Dedifferentiated amniotic fluid mesenchymal stem cell (primary cell): ENCODE measurements around the gene SHISA9.

Source experiments
- DNase-seq: peaks from one replicate; pipeline ENCODE4 v3.0.0-alpha.2; 2016; ENCODE audit errors: extremely low spot score

Gene SHISA9

GRCh38 chr16:13070268-13070667 lies 168.9 kb downstream of the SHISA9 start:
- DNase-seq: no peak

- no peak for DNase-seq
These were observed 175.5 kb downstream of the SHISA9 start for GRCh38 chr16:13076878-13077277.

DNA sequence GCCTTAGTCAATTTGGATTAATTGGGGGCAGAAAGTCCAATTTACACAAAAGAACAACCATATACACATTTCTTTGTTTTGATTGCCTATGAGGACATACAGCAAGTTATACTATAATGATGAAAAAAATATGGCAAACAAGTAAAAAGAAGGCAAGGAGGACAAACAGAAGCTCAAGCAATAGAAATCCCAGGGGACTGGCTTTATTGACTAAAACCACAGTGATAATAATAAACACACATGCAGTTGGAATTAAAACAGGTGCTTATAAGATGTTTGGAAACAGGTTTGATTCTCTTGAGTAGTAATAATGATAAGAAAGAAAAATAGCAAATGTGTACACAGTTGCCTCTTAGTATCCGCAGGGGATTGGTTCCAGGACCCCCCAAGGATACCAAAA lies 176.4 kb downstream of the SHISA9 start:
- DNase-seq: no peak

- no peak for DNase-seq
These were observed 179.1 kb downstream of the SHISA9 start for GRCh38 chr16:13080531-13080930.

GRCh38 chr16:13081825-13082331 lies 180.5 kb downstream of the SHISA9 start:
- DNase-seq: no peak

DNA sequence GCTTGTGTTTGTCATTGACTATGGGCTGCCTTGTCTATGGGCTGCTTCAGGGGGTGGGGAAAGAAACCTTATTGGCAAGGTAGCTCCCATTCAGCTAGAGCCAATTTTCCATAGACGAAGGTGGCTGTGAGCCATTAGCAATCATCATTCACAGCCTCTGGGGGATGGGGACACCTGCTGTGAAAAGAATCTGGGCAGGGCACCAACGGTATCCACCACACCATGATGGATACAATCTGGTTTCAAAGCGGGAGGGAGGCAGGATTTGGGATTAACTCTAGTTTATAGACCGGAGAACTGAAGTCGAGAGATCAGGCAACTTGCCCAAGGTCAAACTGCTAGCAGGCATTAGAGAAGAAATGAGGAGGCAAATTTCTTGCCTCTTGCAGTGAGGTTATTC lies 182.3 kb downstream of the SHISA9 start:
- no peak for DNase-seq

DNA sequence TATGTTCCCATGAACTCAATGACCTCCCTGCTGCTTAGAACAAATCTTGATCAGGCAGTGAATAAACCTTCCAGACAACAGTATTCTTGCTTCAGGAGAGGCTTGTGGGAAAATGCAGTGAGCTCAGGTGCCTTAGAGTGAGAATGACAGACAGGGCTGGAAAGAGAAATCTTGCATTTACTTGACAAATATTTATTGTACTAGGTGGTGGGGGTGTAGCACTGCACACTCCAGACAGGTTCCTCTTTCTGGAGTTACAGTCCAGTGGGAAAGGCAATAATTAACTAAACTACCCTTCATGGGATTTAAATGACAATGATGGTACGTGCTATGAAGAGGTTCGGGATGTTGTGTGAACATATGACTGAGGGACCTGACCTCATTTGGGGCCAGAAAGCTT lies 182.9 kb downstream of the SHISA9 start:
- DNase-seq: no peak

DNA sequence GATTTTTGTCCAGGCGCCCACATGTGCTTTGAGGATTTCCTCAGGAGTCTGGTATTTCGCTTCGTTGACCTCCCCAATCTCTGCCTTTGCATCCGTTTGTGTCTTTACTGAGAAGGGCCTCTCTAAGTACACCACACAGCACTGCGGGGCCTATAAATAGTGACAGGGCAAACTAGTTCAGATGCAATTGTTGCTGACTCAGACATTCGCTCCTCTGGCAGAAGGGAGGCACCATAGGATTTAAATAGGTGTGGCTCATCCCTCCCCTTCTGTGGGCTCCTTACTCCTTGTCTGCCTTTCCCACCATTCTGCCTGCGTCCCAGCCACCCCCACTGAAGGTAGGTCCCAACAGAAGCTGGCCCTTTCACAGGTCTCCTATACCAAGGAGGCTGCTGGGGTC lies 192.3 kb downstream of the SHISA9 start:
- DNase-seq: no peak

DNA sequence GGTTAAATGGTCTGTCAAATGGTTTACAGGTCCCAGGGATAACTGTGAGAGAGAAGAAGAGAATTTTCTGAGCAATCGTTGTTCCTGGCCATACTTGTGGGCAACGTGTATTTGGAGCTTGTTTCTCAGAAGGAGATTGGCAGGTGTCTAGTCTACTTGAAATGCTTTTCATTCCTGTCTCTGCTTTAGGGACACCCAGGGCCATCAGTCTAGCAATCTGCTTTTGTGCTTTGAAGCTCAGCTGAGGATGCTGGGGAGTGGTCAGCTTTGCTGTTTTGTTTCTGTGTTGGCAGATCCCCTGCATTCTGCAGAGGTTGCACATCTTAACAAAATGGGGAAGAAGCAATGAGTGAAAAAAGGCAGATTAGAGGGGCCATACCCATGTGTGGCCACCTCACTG lies 193.7 kb downstream of the SHISA9 start:
- no peak for DNase-seq

DNA sequence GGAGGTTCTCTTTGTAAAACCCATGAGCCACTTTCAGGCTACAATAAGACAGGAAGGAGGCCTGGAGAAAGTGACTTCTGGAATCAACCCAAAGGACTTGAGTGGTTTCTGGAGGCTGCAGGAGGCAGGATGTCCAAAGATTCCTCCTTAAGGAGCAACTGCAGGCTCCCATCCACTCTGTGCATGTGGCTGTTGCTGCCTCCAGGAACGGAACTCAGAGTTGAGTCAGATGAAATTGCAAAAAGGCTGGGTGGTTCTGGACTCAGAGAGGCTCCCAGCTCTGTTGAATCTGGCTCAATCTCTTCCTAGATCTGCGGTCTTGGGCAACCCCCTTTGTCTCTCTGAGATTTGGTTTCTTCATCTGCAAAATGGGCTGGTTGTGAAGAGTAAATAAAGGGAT lies 197.1 kb downstream of the SHISA9 start:
- no peak for DNase-seq

DNA sequence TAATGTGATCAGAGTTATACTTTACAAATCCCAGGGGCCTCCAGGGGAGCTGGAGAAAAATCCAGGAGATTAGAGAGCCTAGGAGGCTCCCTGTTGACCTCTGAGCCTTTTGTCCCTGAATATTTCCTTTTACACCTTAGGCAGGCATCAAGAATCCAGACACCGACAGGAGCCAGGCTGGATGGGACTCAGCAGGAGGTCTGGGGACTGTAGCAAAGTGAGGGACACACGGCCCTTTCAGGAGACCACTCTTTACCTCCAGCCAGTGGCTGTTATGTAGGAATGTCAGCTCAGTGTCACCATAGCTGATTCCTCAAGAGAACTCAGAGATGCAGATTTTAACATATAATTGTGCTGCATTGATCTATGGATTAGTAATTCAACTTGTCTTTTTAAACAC lies 198.4 kb downstream of the SHISA9 start:
- DNase-seq: no peak

DNA sequence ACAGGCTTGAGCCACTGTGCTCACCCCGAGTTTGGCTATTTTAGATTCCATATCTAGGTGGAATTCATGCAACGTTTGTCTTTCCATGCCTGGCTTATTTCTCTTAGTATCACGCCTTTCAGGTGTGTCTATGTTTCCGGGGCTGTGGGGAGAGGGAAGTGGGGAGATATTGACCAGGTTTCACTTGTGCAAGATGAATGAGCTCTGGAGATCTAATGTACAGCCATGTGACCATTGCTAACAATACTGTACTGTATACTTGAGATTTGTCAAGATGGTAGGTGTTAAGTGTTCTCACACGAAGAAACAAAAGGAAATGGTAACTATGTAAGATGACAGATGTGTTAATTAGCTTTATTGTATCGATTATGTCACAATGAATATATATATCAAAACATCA lies 199.6 kb downstream of the SHISA9 start:
- no peak for DNase-seq

DNA sequence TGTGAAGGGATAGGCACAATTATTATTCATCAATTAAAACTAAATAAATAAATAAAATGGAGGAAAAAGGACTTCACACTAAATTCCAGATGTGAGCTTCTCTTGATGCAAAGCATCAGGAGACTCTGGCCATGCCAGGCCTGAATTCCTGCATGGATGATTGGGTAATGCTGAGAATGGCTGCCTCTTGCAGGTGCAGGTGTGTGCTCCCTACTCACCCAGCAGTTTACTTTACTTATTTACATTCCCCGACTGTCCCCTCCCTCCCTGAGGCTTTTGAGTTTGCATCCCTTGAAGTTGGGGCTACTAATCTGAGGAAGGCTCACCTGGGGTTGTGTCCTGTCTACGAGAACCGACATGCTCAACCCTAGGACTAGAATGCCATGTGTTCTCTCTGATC lies 200.4 kb downstream of the SHISA9 start:
- DNase-seq: no peak

DNA sequence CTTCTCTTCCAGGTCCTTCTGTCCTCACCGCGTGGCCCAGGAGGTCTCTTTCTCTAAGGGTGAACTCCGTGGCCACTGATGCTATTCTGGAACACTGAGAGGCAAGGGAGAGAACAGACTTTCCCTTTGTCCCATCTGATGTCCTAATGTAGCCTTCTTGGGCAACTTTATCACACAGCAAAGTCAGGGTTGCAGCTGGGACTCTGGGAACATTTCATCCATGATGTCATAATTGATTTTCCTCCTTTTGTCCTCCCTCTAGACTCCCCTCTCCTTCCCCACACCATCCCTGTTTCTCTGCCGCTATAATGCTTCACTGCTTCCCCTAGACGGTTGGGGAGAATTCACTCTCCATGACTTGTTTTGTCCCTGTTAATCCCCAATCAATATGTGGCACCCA lies 201.0 kb downstream of the SHISA9 start:
- no peak for DNase-seq

DNA sequence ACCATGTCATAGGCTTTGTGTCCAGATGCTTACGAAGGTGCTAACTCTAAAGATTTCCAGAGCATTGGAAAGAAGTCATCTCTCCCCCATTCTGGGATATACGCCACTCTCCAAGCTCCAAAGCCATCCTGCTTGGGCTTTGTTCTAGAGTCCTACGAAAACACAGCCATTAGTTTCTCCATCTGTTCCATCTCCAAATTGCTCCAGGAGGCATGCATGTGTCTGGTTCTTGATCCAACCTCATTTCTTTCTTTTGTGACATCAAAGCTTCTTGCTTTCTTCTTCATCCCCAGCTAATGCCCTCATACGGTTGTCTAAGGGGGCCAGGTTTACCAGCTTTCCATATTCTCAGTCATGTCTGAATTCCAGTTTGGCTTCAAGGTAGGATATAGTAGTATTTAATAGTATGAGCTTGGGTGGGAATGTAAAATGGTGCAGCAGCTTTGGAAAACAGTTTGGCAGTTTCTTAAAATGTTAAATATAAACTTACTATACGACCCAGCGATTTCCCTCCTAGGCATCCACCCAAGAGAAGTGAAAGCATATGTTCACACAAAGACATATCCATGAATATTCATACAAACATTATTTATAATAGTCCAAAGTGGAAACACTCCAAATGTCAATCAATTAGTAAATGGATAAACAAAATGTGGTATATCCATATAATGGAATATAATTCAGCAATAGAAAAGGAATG lies 202.6 kb downstream of the SHISA9 start:
- no peak for DNase-seq

GRCh38 chr16:13104772-13105171 lies 203.4 kb downstream of the SHISA9 start:
- DNase-seq: no peak

DNA sequence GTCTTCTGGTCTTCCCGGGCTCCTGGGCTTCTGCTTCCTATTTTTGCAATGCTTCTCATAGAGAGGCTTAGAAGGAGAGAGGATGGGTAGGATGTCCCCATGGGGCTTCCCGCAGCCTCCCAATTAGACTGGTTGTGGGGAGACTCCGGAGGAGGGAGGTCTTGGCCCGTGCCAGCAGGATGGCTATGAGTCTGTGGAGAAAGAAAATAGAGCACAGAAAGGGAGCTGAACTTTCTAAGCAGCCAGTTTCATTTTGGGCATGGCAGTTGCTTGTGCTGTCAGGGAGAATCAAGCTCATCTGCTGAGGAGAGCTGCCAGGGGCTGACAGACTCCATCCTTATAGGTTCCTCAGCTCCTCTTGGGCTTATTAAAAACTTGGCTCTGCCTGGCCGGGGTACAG lies 204.0 kb downstream of the SHISA9 start:
- DNase-seq: no peak

GRCh38 chr16:13106464-13106863 lies 205.1 kb downstream of the SHISA9 start:
- DNase-seq: no peak

DNA sequence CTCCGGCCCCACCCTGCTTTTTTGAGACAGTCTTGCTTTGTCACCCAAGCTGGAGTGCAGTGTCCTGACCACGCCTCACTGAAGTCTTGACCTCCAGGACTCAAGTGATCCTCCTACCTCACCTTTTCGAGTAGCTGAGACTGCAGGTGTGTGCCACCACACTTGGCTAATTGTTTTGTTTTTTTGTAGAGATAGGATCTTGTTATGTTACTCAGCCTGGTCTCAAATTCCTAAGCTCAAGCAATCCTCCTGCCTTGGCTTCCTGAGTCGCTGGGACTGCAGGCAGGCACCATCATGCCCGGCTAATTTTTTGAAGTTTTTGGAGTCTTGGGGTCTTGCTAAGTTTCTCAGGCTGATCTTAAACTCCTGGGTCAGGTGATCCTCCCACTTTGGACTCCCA lies 206.7 kb downstream of the SHISA9 start:
- no peak for DNase-seq

- no peak for DNase-seq
These were observed 207.8 kb downstream of the SHISA9 start for GRCh38 chr16:13109171-13109570.

DNA sequence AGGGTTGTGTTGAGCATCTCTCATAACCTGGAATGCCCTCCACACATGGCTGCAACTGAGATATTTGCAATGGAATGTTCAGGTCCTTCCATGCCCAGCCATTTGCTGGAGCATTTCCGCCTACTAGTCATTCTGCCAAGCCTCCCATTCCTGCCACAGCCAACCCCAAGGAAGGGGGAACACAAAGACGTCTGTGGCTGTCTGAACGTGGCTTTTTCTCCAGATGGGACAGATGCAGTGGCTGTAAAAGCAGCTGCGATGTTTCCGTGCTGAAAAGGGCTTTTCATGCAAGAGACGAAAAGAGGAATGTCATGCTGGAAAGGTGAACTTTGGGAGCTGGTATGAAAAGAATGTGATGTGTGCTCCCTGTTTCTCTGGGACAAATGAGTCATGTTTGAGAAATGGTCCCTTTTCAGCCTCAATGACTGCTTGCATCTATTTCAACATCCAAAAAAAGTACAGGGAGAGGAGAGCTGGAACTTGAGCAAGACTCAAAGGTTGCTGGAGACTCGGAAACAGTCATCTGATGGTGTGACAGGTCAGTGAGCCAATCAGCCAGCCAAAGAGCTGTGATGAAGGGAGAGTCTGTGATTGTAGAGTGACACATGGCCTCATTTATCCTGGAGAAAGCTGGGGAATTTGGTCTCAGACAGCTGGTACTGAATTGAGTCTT lies 208.9 kb downstream of the SHISA9 start:
- DNase-seq: peak; percentile 28

DNA sequence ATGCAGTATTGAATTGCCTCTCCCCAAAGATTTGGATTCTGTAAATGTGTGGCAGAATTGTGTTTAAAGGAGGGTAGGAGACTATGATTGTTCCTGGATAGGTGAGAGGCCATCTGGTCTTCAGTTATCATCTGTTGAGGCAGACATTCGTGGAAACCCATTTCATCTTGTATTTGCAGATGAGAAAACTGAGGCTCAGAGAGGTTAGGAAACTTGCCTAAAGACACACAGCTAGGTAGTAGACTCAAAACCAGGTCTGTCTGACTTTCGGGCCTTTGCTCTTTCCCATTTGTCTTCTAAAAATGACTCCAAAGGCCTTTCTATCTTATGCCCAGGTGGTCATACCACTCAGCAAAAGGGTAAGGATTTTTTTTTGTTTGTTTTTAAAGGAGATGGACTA lies 210.3 kb downstream of the SHISA9 start:
- no peak for DNase-seq

- DNase-seq: no peak
These were observed 212.3 kb downstream of the SHISA9 start for GRCh38 chr16:13113741-13114140.

- no peak for DNase-seq
These were observed 216.7 kb downstream of the SHISA9 start for GRCh38 chr16:13118091-13118490.
